ENCODE measurements around the gene USP6NL.
"Not testable (repeated sequence)": the region's sequence is repeated elsewhere in the genome, so short reads cannot be mapped to it uniquely, and the experiment has no call there.

Gene USP6NL

DNA sequence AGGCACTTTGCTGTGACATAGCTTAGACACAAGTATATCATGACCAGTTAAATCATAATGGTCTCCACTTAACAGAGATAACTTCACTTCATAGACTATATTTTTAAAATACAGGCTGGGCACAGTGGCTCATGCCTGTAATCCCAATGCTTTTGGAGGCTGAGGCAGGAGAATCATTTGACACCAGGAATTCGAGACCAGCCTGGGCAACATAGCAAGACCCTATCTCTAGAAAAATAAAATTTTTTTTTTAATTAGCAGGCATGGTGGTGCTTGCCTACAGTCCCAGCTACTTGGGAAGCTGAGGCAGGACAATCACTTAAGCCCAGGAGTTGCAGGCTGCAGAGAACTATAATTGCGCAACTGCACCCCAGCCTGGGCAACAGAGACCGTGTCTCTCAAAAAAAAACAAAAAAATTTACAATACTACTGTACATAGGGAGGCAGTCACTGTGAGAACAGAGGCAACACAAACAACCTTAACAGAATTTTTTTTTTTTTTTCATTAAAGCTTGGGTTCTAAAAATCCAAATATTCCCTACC lies 105.1 kb downstream of the USP6NL start:
- H3K36me3 ChIP-seq (ENCODE audit: control insufficient read depth, insufficient read depth, low read length), result no peaks in the 10 kb centered on the region

GRCh38 chr10:11505639-11506038 lies 105.8 kb downstream of the USP6NL start:
- Histone ChIP-seq H3K36me3 (ENCODE audit: control insufficient read depth, insufficient read depth, low read length) (no peaks in the 10 kb centered on the region), H3K9me3 (ENCODE audit: control insufficient read depth, insufficient read depth, low read length) (no peaks in the 10 kb centered on the region), H3K9ac (ENCODE audit: low read depth, low read length) (no peak overlapping the region), H3K27me3 (ENCODE audit: control insufficient read depth, insufficient read depth, low read length) (no peaks in the 10 kb centered on the region), H3K4me3 (ENCODE audit: low read depth, low read length) (no peak overlapping the region), H3K4me1 (ENCODE audit: control insufficient read depth, insufficient read depth, low read length) (no peaks in the 10 kb centered on the region)

More for the DNA sequence above, 105.1 kb downstream of the USP6NL start:
- H3K9ac ChIP-seq (ENCODE audit: low read depth, low read length), result no peak overlapping the region
- no peak overlapping the region for H3K4me3 ChIP-seq (ENCODE audit: low read depth, low read length)
- no peaks in the 10 kb centered on the region for H3K27me3 ChIP-seq (ENCODE audit: control insufficient read depth, insufficient read depth, low read length)
- no peaks in the 10 kb centered on the region for H3K4me1 ChIP-seq (ENCODE audit: control insufficient read depth, insufficient read depth, low read length)
- H3K9me3 ChIP-seq (ENCODE audit: control insufficient read depth, insufficient read depth, low read length), result no peaks in the 10 kb centered on the region

- no peaks in the 10 kb centered on the region for H3K36me3 ChIP-seq (ENCODE audit: control insufficient read depth, insufficient read depth, low read length)
- H3K9me3 ChIP-seq (ENCODE audit: control insufficient read depth, insufficient read depth, low read length), result no peaks in the 10 kb centered on the region
- H3K4me1 ChIP-seq (ENCODE audit: control insufficient read depth, insufficient read depth, low read length), result no peaks in the 10 kb centered on the region
- H3K4me3 ChIP-seq (ENCODE audit: low read depth, low read length), result no peak overlapping the region
- no peak overlapping the region for H3K9ac ChIP-seq (ENCODE audit: low read depth, low read length)
- no peaks in the 10 kb centered on the region for H3K27me3 ChIP-seq (ENCODE audit: control insufficient read depth, insufficient read depth, low read length)
Observed at GRCh38 chr10:11504566-11505285, 106.7 kb downstream of the USP6NL start.

- H3K27me3 ChIP-seq (ENCODE audit: control insufficient read depth, insufficient read depth, low read length), result no peaks in the 10 kb centered on the region
- H3K9me3 ChIP-seq (ENCODE audit: control insufficient read depth, insufficient read depth, low read length), result no peaks in the 10 kb centered on the region
- no peaks in the 10 kb centered on the region for H3K4me1 ChIP-seq (ENCODE audit: control insufficient read depth, insufficient read depth, low read length)
- H3K36me3 ChIP-seq (ENCODE audit: control insufficient read depth, insufficient read depth, low read length), result peaks cover 4% of the 10 kb centered on the region
- no peak overlapping the region for H3K4me3 ChIP-seq (ENCODE audit: low read depth, low read length)
- no peak overlapping the region for H3K9ac ChIP-seq (ENCODE audit: low read depth, low read length)
Observed at GRCh38 chr10:11501600-11501999, 109.8 kb downstream of the USP6NL start.

- no peak overlapping the region for H3K4me3 ChIP-seq (ENCODE audit: low read depth, low read length)
- no peaks in the 10 kb centered on the region for H3K4me1 ChIP-seq (ENCODE audit: control insufficient read depth, insufficient read depth, low read length)
- H3K9ac ChIP-seq (ENCODE audit: low read depth, low read length), result no peak overlapping the region
- no peaks in the 10 kb centered on the region for H3K27me3 ChIP-seq (ENCODE audit: control insufficient read depth, insufficient read depth, low read length)
- peaks cover 4% of the 10 kb centered on the region for H3K36me3 ChIP-seq (ENCODE audit: control insufficient read depth, insufficient read depth, low read length)
- H3K9me3 ChIP-seq (ENCODE audit: control insufficient read depth, insufficient read depth, low read length), result no peaks in the 10 kb centered on the region
Observed at GRCh38 chr10:11499425-11500071, 111.9 kb downstream of the USP6NL start.

- Histone ChIP-seq H3K4me3 (ENCODE audit: low read depth, low read length) (no peak overlapping the region), H3K9me3 (ENCODE audit: control insufficient read depth, insufficient read depth, low read length) (no peaks in the 10 kb centered on the region), H3K36me3 (ENCODE audit: control insufficient read depth, insufficient read depth, low read length) (peaks cover 4% of the 10 kb centered on the region), H3K9ac (ENCODE audit: low read depth, low read length) (no peak overlapping the region), H3K27me3 (ENCODE audit: control insufficient read depth, insufficient read depth, low read length) (no peaks in the 10 kb centered on the region), H3K4me1 (ENCODE audit: control insufficient read depth, insufficient read depth, low read length) (no peaks in the 10 kb centered on the region)
Observed at GRCh38 chr10:11498399-11498798, 113.1 kb downstream of the USP6NL start.

- H3K36me3 ChIP-seq (ENCODE audit: control insufficient read depth, insufficient read depth, low read length); H3K9ac ChIP-seq (ENCODE audit: low read depth, low read length); H3K4me1 ChIP-seq (ENCODE audit: control insufficient read depth, insufficient read depth, low read length); H3K4me3 ChIP-seq (ENCODE audit: low read depth, low read length); H3K9me3 ChIP-seq (ENCODE audit: control insufficient read depth, insufficient read depth, low read length); H3K27me3 ChIP-seq (ENCODE audit: control insufficient read depth, insufficient read depth, low read length): not testable (repeated sequence)
Observed at GRCh38 chr10:11494923-11495322, 116.5 kb downstream of the USP6NL start.

DNA sequence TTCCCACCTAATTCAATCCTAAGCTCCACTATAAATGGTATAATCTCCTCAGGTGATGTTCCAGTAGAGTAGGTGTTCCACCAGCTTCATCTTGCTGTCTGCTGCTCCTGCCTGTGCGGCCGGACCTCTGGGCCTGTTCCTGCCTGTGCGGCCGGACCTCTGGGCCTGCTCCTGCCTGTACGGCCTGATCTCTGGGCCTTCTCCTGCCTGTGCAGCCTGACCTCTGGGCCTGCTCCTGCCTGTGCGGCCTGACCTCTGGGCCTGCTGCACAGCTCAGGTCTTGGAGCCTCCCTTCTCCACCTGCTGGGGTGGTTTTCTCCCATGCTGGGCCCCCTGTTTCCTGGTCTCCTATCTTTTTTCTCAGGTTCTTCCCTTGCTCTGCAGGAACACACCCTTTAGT lies 117.8 kb downstream of the USP6NL start:
- Histone ChIP-seq H3K36me3 (ENCODE audit: control insufficient read depth, insufficient read depth, low read length) (no peaks in the 10 kb centered on the region), H3K27me3 (ENCODE audit: control insufficient read depth, insufficient read depth, low read length) (no peaks in the 10 kb centered on the region), H3K4me3 (ENCODE audit: low read depth, low read length) (no peak overlapping the region), H3K9ac (ENCODE audit: low read depth, low read length) (no peak overlapping the region), H3K4me1 (ENCODE audit: control insufficient read depth, insufficient read depth, low read length) (no peaks in the 10 kb centered on the region), H3K9me3 (ENCODE audit: control insufficient read depth, insufficient read depth, low read length) (no peaks in the 10 kb centered on the region)

DNA sequence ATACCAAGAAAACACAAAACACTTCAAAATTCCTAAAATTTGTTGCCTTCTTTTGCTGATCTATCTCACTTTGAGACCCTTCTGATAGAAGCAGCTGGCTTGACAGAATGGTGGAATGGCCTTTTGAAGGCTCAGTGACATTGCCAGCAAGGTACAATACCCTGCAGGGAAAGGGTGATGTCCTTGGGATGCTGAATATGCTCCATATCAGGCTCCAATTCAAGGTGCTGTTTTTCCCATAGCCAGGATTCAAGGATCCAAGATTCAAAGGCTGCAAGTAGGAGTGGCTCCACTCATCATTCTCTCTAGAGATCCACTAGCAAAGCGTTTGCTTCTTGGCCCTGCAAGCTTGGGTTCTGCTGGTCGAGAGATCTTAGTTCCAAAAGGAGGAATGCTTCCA lies 120.4 kb downstream of the USP6NL start:
- Histone ChIP-seq H3K36me3 (ENCODE audit: control insufficient read depth, insufficient read depth, low read length) (no peaks in the 10 kb centered on the region), H3K9ac (ENCODE audit: low read depth, low read length) (no peak overlapping the region), H3K4me1 (ENCODE audit: control insufficient read depth, insufficient read depth, low read length) (no peaks in the 10 kb centered on the region), H3K9me3 (ENCODE audit: control insufficient read depth, insufficient read depth, low read length) (no peaks in the 10 kb centered on the region), H3K4me3 (ENCODE audit: low read depth, low read length) (no peak overlapping the region), H3K27me3 (ENCODE audit: control insufficient read depth, insufficient read depth, low read length) (no peaks in the 10 kb centered on the region)

- no peaks in the 10 kb centered on the region for H3K4me1 ChIP-seq (ENCODE audit: control insufficient read depth, insufficient read depth, low read length)
- no peak overlapping the region for H3K9ac ChIP-seq (ENCODE audit: low read depth, low read length)
- H3K27me3 ChIP-seq (ENCODE audit: control insufficient read depth, insufficient read depth, low read length), result no peaks in the 10 kb centered on the region
- no peaks in the 10 kb centered on the region for H3K36me3 ChIP-seq (ENCODE audit: control insufficient read depth, insufficient read depth, low read length)
- H3K4me3 ChIP-seq (ENCODE audit: low read depth, low read length), result no peak overlapping the region
- no peaks in the 10 kb centered on the region for H3K9me3 ChIP-seq (ENCODE audit: control insufficient read depth, insufficient read depth, low read length)
Observed at GRCh38 chr10:11489591-11489990, 121.9 kb downstream of the USP6NL start.

GRCh38 chr10:11488126-11488525 lies 123.3 kb downstream of the USP6NL start:
- no peaks in the 10 kb centered on the region for H3K4me1 ChIP-seq (ENCODE audit: control insufficient read depth, insufficient read depth, low read length)
- H3K36me3 ChIP-seq (ENCODE audit: control insufficient read depth, insufficient read depth, low read length), result no peaks in the 10 kb centered on the region
- no peak overlapping the region for H3K9ac ChIP-seq (ENCODE audit: low read depth, low read length)
- no peak overlapping the region for H3K4me3 ChIP-seq (ENCODE audit: low read depth, low read length)
- no peaks in the 10 kb centered on the region for H3K9me3 ChIP-seq (ENCODE audit: control insufficient read depth, insufficient read depth, low read length)
- H3K27me3 ChIP-seq (ENCODE audit: control insufficient read depth, insufficient read depth, low read length), result no peaks in the 10 kb centered on the region

All from iPS-15b (cell line).